GM23338 (cell line): Measurements from ENCODE around the gene FASN. TPM values are rescaled to one million over a fixed set of nuclear protein-coding genes. Genes with fewer than 3 reads are reported as not detected.

Experiments used
- ATAC-seq: fragments of 200-7000 bp; cut with Tn5 transposase; 3 replicates; pipeline ENCODE4 v1.9.1; 2020
- DNase-seq: peaks from one replicate; pipeline ENCODE4 v3.0.0-alpha.2; 2015; ENCODE audit warnings: low spot score
- H2AFZ ChIP-seq: fragments of 200-600 bp; sonication (generic); 2 replicates; pipeline ENCODE4 v1.8.0; 2016; ENCODE audit warnings: antibody characterized with exemption, mild to moderate bottlenecking, moderate library complexity
- H3F3A ChIP-seq: fragments of 200-600 bp; sonication (generic); replicated peaks from 2 replicates; pipeline ENCODE4 v1.8.0; 2017; ENCODE audit warnings: antibody characterized with exemption, mixed run types, low read depth
- H3K27ac ChIP-seq: fragments of 200-600 bp; sonication (generic); 2 replicates; pipeline ENCODE4 v1.6.1; 2016; ENCODE audit warnings: low read depth
- H3K27me3 ChIP-seq: fragments of 200-600 bp; sonication (generic); 2 replicates; pipeline ENCODE4 v1.8.0; 2016; ENCODE audit warnings: mild to moderate bottlenecking, mixed run types, moderate library complexity; ENCODE audit not compliant: insufficient read depth
- H3K36me3 ChIP-seq: fragments of 200-600 bp; sonication (generic); 2 replicates; pipeline ENCODE4 v1.8.0; 2016; ENCODE audit warnings: mild to moderate bottlenecking; ENCODE audit not compliant: insufficient read depth
- H3K4me1 ChIP-seq: fragments of 200-600 bp; sonication (generic); 2 replicates; pipeline ENCODE4 v1.8.0; 2016; ENCODE audit warnings: mild to moderate bottlenecking, moderate library complexity; ENCODE audit not compliant: insufficient read depth
- H3K4me2 ChIP-seq: fragments of 200-600 bp; sonication (generic); 2 replicates; pipeline ENCODE4 v1.7.1; 2017; ENCODE audit warnings: mixed run types
- H3K4me3 ChIP-seq: fragments of 200-600 bp; sonication (generic); 2 replicates; pipeline ENCODE4 v1.6.1; 2016; ENCODE audit warnings: mixed run types
- H3K79me2 ChIP-seq: fragments of 200-600 bp; sonication (generic); replicated peaks from 2 replicates; pipeline ENCODE4 v1.8.0; 2017; ENCODE audit warnings: mild to moderate bottlenecking; ENCODE audit not compliant: insufficient read depth
- H3K9me2 ChIP-seq: fragments of 200-600 bp; sonication (generic); 2 replicates; pipeline ENCODE4 v1.8.0; 2017; ENCODE audit not compliant: insufficient read depth
- H4K20me1 ChIP-seq: fragments of 200-600 bp; sonication (generic); replicated peaks from 2 replicates; pipeline ENCODE4 v1.8.0; 2017; ENCODE audit warnings: mild to moderate bottlenecking; ENCODE audit not compliant: insufficient read depth
- H3K27ac Mint-ChIP-seq: 2 replicates; pipeline ENCODE4 v1.8.0; 2020; ENCODE audit warnings: inconsistent platforms, mild to moderate bottlenecking, moderate library complexity, mixed read lengths
- H3K27me3 Mint-ChIP-seq: 3 replicates; pipeline ENCODE4 v1.8.0; 2022; ENCODE audit warnings: low read depth, mild to moderate bottlenecking, moderate library complexity, mixed read lengths, inconsistent platforms; ENCODE audit not compliant: insufficient read depth, poor library complexity
- H3K36me3 Mint-ChIP-seq: 3 replicates; pipeline ENCODE4 v1.8.0; 2021; ENCODE audit warnings: low read depth, mild to moderate bottlenecking, inconsistent platforms, moderate library complexity, mixed read lengths
- H3K4me1 Mint-ChIP-seq: 3 replicates; pipeline ENCODE4 v1.8.0; 2020; ENCODE audit warnings: mild to moderate bottlenecking, inconsistent platforms, mixed read lengths
- H3K4me3 Mint-ChIP-seq: 3 replicates; pipeline ENCODE4 v1.8.0; 2021; ENCODE audit warnings: moderate library complexity, mild to moderate bottlenecking, inconsistent platforms, mixed read lengths
- H3K9me3 Mint-ChIP-seq: 3 replicates; pipeline ENCODE4 v1.8.0; 2020; ENCODE audit warnings: moderate library complexity, mild to moderate bottlenecking, inconsistent platforms, mixed read lengths
- CREB1 ChIP-seq: fragments of 250-450 bp; sonication (Bioruptor Pico); IDR thresholded peaks from 2 replicates; pipeline ENCODE4 v1.5.0; 2020; ENCODE audit warnings: low read depth, mild to moderate bottlenecking, moderate library complexity
- polyA plus RNA-seq: library from polyadenylated mRNA; unstranded; fragments of >200 nt; fragmentation: Nextera tagmentation; extraction: Ambion mirVana; gene quantifications from 2 replicates; pipeline ENCODE4 v1.2.1, GENCODE V29; 2016
- total RNA-seq: library from RNA; depleted of rRNA; stranded (reverse); fragments of >200 nt; shearing (Covaris generic); gene quantifications from 2 replicates; pipeline ENCODE4 v1.2.3, GENCODE V29; 2014
- TF ChIP-seq, protein P1 (sequence below): fragments of 250-450 bp; sonication (Bioruptor Pico); IDR thresholded peaks from 2 replicates; pipeline ENCODE4 v1.5.0; 2020; ENCODE audit warnings: mild to moderate bottlenecking, moderate library complexity
- TF ChIP-seq, protein P2 (sequence below), 2 experiments: fragments of 200-600 bp in 1 of 2; sonication (generic) in 1 of 2; conservative IDR thresholded peaks; 2 replicates each; pipeline versions ENCODE4 v1.5.1 to v1.6.1; 2016 to 2017; ENCODE audit warnings: antibody characterized with exemption in 2 of 2, low read depth in 2 of 2, mild to moderate bottlenecking in 2 of 2, moderate library complexity in 1 of 2

Gene FASN
- total and polyA plus RNA-seq, 2 experiments from 2014 or later: 120 to 849 TPM

- Mint-ChIP-seq H3K9me3 (no peaks in the 10 kb centered on the region), H3K4me3 (no peak overlapping the region), H3K27me3 (peaks cover 6% of the 10 kb centered on the region), H3K36me3 (peaks cover 8% of the 10 kb centered on the region), H3K4me1 (peaks cover 11% of the 10 kb centered on the region), H3K27ac (no peak overlapping the region; the same call in 1 of the 2 replicates)
- H3K36me3 ChIP-seq: no peaks in the 10 kb centered on the region
- H3K79me2 ChIP-seq: no peaks in the 10 kb centered on the region
- H3F3A ChIP-seq: no peaks in the 10 kb centered on the region
- H3K27me3 ChIP-seq: no peaks in the 10 kb centered on the region
- no peak for ATAC-seq
- H3K4me1 ChIP-seq: no peaks in the 10 kb centered on the region
- no peaks in the 10 kb centered on the region for H4K20me1 ChIP-seq
- H3K9me2 ChIP-seq: no peaks in the 10 kb centered on the region
- no peak for DNase-seq
- H2AFZ ChIP-seq: no peak overlapping the region
- no peak overlapping the region for H3K4me3 ChIP-seq
- no peak overlapping the region for H3K4me2 ChIP-seq
- TF ChIP-seq, protein P1, sequence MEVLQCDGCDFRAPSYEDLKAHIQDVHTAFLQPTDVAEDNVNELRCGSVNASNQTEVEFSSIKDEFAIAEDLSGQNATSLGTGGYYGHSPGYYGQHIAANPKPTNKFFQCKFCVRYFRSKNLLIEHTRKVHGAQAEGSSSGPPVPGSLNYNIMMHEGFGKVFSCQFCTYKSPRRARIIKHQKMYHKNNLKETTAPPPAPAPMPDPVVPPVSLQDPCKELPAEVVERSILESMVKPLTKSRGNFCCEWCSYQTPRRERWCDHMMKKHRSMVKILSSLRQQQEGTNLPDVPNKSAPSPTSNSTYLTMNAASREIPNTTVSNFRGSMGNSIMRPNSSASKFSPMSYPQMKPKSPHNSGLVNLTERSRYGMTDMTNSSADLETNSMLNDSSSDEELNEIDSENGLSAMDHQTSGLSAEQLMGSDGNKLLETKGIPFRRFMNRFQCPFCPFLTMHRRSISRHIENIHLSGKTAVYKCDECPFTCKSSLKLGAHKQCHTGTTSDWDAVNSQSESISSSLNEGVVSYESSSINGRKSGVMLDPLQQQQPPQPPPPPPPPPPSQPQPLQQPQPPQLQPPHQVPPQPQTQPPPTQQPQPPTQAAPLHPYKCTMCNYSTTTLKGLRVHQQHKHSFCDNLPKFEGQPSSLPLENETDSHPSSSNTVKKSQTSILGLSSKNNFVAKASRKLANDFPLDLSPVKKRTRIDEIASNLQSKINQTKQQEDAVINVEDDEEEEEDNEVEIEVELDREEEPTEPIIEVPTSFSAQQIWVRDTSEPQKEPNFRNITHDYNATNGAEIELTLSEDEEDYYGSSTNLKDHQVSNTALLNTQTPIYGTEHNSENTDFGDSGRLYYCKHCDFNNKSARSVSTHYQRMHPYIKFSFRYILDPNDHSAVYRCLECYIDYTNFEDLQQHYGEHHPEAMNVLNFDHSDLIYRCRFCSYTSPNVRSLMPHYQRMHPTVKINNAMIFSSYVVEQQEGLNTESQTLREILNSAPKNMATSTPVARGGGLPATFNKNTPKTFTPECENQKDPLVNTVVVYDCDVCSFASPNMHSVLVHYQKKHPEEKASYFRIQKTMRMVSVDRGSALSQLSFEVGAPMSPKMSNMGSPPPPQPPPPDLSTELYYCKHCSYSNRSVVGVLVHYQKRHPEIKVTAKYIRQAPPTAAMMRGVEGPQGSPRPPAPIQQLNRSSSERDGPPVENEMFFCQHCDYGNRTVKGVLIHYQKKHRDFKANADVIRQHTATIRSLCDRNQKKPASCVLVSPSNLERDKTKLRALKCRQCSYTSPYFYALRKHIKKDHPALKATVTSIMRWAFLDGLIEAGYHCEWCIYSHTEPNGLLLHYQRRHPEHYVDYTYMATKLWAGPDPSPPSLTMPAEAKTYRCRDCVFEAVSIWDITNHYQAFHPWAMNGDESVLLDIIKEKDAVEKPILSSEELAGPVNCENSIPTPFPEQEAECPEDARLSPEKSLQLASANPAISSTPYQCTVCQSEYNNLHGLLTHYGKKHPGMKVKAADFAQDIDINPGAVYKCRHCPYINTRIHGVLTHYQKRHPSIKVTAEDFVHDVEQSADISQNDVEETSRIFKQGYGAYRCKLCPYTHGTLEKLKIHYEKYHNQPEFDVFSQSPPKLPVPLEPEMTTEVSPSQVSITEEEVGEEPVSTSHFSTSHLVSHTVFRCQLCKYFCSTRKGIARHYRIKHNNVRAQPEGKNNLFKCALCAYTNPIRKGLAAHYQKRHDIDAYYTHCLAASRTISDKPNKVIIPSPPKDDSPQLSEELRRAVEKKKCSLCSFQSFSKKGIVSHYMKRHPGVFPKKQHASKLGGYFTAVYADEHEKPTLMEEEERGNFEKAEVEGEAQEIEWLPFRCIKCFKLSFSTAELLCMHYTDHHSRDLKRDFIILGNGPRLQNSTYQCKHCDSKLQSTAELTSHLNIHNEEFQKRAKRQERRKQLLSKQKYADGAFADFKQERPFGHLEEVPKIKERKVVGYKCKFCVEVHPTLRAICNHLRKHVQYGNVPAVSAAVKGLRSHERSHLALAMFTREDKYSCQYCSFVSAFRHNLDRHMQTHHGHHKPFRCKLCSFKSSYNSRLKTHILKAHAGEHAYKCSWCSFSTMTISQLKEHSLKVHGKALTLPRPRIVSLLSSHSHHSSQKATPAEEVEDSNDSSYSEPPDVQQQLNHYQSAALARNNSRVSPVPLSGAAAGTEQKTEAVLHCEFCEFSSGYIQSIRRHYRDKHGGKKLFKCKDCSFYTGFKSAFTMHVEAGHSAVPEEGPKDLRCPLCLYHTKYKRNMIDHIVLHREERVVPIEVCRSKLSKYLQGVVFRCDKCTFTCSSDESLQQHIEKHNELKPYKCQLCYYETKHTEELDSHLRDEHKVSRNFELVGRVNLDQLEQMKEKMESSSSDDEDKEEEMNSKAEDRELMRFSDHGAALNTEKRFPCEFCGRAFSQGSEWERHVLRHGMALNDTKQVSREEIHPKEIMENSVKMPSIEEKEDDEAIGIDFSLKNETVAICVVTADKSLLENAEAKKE (CRISPR knock-in tag): no peak
- TF ChIP-seq, protein P2, sequence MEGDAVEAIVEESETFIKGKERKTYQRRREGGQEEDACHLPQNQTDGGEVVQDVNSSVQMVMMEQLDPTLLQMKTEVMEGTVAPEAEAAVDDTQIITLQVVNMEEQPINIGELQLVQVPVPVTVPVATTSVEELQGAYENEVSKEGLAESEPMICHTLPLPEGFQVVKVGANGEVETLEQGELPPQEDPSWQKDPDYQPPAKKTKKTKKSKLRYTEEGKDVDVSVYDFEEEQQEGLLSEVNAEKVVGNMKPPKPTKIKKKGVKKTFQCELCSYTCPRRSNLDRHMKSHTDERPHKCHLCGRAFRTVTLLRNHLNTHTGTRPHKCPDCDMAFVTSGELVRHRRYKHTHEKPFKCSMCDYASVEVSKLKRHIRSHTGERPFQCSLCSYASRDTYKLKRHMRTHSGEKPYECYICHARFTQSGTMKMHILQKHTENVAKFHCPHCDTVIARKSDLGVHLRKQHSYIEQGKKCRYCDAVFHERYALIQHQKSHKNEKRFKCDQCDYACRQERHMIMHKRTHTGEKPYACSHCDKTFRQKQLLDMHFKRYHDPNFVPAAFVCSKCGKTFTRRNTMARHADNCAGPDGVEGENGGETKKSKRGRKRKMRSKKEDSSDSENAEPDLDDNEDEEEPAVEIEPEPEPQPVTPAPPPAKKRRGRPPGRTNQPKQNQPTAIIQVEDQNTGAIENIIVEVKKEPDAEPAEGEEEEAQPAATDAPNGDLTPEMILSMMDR (conservative IDR thresholded peaks at IDR 0.05; ENCODE audit: low read depth in 2 of 2): no peak
- H3K27ac ChIP-seq: no peak overlapping the region
Observed at GRCh38 chr17:82046903-82047302, 51.1 kb downstream of the FASN start.

DNA sequence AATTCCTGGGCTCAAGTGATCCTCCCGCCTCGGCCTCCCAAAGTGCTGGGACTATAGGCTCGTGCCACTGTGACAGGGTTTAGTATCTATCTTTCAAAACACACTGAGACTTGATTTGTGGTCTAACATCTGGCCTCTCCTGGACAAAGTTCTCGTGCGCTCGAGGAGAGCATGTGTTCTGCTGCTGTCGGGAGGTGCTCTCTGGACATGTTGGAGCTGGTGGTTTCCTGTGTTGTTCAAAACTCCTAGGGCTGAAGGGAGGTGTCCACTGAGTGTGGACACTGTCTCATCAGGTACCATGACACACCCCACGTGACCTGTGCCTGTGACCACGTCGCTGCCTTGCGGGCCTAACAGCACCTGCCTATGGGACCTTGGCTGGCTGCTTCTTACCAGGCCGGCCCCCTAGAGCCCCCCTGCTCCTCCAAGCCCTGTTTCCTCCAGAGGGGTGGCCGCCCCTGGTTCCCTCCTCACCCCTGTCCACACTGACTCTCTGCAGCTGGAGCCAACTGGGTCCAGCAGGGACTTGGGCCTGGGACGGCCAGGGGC, 52.0 kb downstream of the FASN start:
- Mint-ChIP-seq H3K4me3 (no peak overlapping the region), H3K36me3 (peaks cover 8% of the 10 kb centered on the region)

More for the DNA sequence above, 52.0 kb downstream of the FASN start:
- Histone ChIP-seq H4K20me1 (no peaks in the 10 kb centered on the region), H3K9me2 (no peaks in the 10 kb centered on the region), H2AFZ (no peak overlapping the region), H3K27me3 (no peaks in the 10 kb centered on the region), H3K4me3 (no peak overlapping the region), H3F3A (no peaks in the 10 kb centered on the region), H3K27ac (no peak overlapping the region), H3K4me1 (no peaks in the 10 kb centered on the region), H3K79me2 (no peaks in the 10 kb centered on the region), H3K4me2 (no peak overlapping the region), H3K36me3 (no peaks in the 10 kb centered on the region)
- ATAC-seq: no peak
- Mint-ChIP-seq H3K27ac (no peak overlapping the region), H3K4me1 (peaks cover 17% of the 10 kb centered on the region), H3K9me3 (no peaks in the 10 kb centered on the region; the same call in 2 of the 3 replicates), H3K27me3 (peaks cover 8% of the 10 kb centered on the region)
- TF ChIP-seq CREB1 (CRISPR knock-in tag): no peak
- DNase-seq: no peak
